RWPE2 (cell line): ENCODE measurements around the gene RAB26.

Experiments used
- ATAC-seq: fragments of 200-7000 bp; cut with Tn5 transposase; 3 replicates; pipeline ENCODE4 v1.9.1; 2021; ENCODE audit warnings: low read depth
- DNase-seq: peaks from one replicate; pipeline ENCODE4 v3.0.0-alpha.2; 2020; ENCODE audit warnings: low spot score
- H3K27ac ChIP-seq: fragments of 450-650 bp; 2 replicates; pipeline ENCODE4 v1.5.1; 2017; ENCODE audit warnings: mild to moderate bottlenecking; ENCODE audit not compliant: poor library complexity, severe bottlenecking
- H3K27me3 ChIP-seq: fragments of 250-450 bp; sonication (Bioruptor Pico); 2 replicates; pipeline ENCODE4 v1.5.1; 2021; ENCODE audit warnings: mild to moderate bottlenecking, moderate library complexity; ENCODE audit not compliant: insufficient read depth, poor library complexity, severe bottlenecking
- H3K36me3 ChIP-seq: fragments of 250-450 bp; sonication (Bioruptor Pico); 2 replicates; pipeline ENCODE4 v1.5.1; 2020; ENCODE audit warnings: low read depth, mild to moderate bottlenecking, moderate library complexity
- H3K4me1 ChIP-seq: fragments of 250-450 bp; sonication (Bioruptor Pico); 2 replicates; pipeline ENCODE4 v1.5.1; 2021; ENCODE audit warnings: mild to moderate bottlenecking, moderate library complexity; ENCODE audit not compliant: insufficient read depth, poor library complexity, severe bottlenecking
- H3K4me3 ChIP-seq: fragments of 250-450 bp; sonication (Bioruptor Pico); 2 replicates; pipeline ENCODE4 v1.5.1; 2021; ENCODE audit warnings: mild to moderate bottlenecking, moderate library complexity; ENCODE audit not compliant: severe bottlenecking
- H3K9me3 ChIP-seq: fragments of 250-450 bp; sonication (Bioruptor Pico); 2 replicates; pipeline ENCODE4 v1.5.1; 2021; ENCODE audit warnings: mild to moderate bottlenecking, moderate library complexity; ENCODE audit not compliant: severe bottlenecking
- TF ChIP-seq, protein P1 (sequence below): fragments of 450-650 bp; IDR thresholded peaks from one replicate; pipeline ENCODE4 v1.5.1; 2017; ENCODE audit warnings: mild to moderate bottlenecking, moderate library complexity; ENCODE audit not compliant: poor library complexity, severe bottlenecking

Gene RAB26

GRCh38 chr16:2149630-2150417, 1.4 kb downstream of the RAB26 start:
- Histone ChIP-seq H3K4me1 (peaks cover 18% of the 10 kb centered on the region), H3K36me3 (peaks cover 35% of the 10 kb centered on the region), H3K9me3 (no peaks in the 10 kb centered on the region), H3K27me3 (no peaks in the 10 kb centered on the region), H3K27ac (peak overlapping the region; percentile 93), H3K4me3 (no peak overlapping the region)
- TF ChIP-seq, protein P1, sequence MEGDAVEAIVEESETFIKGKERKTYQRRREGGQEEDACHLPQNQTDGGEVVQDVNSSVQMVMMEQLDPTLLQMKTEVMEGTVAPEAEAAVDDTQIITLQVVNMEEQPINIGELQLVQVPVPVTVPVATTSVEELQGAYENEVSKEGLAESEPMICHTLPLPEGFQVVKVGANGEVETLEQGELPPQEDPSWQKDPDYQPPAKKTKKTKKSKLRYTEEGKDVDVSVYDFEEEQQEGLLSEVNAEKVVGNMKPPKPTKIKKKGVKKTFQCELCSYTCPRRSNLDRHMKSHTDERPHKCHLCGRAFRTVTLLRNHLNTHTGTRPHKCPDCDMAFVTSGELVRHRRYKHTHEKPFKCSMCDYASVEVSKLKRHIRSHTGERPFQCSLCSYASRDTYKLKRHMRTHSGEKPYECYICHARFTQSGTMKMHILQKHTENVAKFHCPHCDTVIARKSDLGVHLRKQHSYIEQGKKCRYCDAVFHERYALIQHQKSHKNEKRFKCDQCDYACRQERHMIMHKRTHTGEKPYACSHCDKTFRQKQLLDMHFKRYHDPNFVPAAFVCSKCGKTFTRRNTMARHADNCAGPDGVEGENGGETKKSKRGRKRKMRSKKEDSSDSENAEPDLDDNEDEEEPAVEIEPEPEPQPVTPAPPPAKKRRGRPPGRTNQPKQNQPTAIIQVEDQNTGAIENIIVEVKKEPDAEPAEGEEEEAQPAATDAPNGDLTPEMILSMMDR = no peak
- DNase-seq (peak; percentile 67), ATAC-seq (0 out of 3 replicates have a peak, but pooled peaks have one; percentile 0)

DNA sequence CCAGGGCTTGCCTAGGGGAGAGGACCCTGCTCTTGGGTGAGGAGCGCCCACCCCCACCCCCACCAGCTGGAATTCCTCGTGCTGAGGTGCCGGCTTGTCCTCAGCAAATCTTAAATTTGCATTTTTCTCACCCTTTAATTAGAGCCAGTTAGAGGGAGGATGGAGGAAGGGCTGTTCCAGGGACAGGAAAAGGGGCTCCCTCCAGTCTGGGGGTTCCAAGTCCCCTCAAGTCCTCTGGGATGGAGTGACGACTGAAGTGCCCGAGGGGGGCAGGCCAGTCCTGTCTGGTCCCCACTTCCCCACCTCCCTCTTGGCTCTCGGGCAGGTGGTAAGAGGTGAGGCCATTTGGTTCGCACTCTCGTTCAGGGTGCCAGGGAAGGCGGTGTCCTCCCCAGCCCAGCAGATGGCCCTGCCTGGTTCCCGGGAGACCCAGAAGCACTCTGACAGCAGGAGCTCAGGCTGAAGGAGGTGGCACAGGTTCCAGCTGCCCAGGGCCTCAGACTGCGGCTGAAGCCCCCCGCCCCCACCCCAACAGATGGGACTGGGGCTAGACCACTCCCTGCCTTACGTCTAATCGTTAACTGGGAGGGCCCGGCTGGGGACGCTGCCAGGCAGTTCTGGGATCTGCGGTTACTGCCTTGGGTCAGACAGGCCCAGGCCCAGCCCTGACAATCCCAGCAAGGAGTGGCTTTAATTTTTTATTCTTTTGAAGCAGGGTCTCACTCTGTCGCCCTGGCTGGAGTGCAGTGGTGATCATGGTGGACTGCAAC, 2.2 kb downstream of the RAB26 start:
- peaks cover 38% of the 10 kb centered on the region for H3K36me3 ChIP-seq
- H3K4me1 ChIP-seq = peaks cover 18% of the 10 kb centered on the region
- peak overlapping the region; percentile 93 for H3K27ac ChIP-seq
- no peaks in the 10 kb centered on the region for H3K9me3 ChIP-seq
- H3K4me3 ChIP-seq = no peak overlapping the region
- ATAC-seq (peak; percentile 5), DNase-seq (peak; percentile 74)
- no peaks in the 10 kb centered on the region for H3K27me3 ChIP-seq
- TF ChIP-seq, protein P1 = peak; percentile 25

DNA sequence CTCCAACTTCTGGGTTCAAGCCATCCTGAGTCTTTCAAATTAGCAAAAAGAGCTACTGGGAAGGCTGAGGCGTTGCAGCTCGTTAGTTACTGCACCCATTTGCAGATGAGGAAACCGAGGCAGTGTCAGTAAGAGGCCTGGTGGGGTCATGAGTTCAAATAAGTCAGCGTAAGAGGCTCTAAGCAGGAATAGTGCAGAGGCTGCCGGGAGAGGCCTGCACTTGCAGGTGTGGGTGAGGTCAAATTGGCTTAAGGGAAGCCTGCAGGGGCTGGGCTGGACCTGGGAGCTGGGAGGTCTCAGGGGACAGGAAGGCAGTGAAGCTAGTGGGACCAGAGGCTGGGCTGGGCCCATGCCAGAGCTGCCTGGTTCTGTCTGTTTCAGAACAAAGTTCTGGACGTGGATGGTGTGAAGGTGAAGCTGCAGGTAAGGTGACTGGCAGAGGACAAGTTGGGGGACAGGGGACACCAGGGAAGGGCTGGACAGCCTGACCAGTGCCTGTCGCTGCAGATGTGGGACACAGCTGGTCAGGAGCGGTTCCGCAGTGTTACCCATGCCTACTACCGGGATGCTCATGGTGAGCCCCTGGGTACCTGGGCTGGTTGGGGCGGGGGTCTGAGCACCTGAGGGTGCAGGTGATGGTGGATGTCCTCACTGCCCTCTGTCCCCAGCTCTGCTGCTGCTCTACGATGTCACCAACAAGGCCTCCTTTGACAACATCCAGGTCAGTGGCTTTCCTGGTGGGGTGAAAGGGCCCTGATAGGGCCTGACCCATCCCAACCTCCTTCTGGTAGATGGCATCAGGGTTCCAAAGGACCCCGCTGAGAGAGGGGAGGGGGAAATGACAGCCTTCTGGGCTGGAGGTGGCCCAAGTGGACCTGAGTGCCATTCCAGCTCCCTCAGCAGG, 3.0 kb downstream of the RAB26 start:
- ATAC-seq = no peak
- Histone ChIP-seq H3K27me3 (no peaks in the 10 kb centered on the region), H3K4me3 (no peak overlapping the region), H3K27ac (peak overlapping the region; percentile 93), H3K9me3 (no peaks in the 10 kb centered on the region), H3K4me1 (peaks cover 18% of the 10 kb centered on the region), H3K36me3 (peaks cover 38% of the 10 kb centered on the region)
- TF ChIP-seq, protein P1 = no peak
- DNase-seq = peak; percentile 63

DNA sequence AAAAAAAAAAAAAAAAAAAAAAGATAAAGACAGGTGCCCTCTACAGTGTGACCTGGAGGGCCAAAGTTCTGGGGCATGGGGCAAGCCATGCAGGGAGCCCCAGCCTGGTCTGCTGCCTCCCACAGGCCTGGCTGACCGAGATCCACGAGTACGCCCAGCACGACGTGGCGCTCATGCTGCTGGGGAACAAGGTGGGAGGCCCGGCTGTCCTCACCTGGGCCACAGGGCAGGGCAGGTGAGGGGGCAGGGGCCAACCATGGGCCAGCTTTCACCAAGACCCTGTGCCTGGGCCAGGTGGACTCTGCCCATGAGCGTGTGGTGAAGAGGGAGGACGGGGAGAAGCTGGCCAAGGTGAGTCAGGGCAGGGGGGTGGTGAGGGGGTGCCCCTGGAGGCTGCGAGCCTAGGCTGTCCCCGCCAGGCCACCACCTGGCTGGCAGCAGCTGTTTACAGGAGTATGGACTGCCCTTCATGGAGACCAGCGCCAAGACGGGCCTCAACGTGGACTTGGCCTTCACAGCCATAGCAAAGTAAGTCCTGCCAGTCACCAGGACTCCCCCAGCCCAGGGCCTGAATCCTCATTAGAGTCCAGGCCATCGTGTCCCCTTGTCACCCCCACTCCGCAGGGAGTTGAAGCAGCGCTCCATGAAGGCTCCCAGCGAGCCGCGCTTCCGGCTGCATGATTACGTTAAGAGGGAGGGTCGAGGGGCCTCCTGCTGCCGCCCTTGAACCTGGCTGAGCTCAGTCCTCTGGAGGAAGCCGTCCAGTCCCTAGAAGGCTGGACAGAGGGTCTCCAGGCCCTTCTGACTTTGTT, 4.5 kb downstream of the RAB26 start:
- peak overlapping the region; percentile 75 for H3K4me3 ChIP-seq
- H3K36me3 ChIP-seq = peaks cover 38% of the 10 kb centered on the region
- no peaks in the 10 kb centered on the region for H3K27me3 ChIP-seq
- H3K27ac ChIP-seq = peak overlapping the region; percentile 93
- DNase-seq (peak; percentile 73), ATAC-seq (no peak)
- H3K4me1 ChIP-seq = peaks cover 23% of the 10 kb centered on the region
- H3K9me3 ChIP-seq = no peaks in the 10 kb centered on the region
- TF ChIP-seq, protein P1 = no peak
